ENCODE results near the gene HSD3B2. TPM values are rescaled to one million over a fixed set of nuclear protein-coding genes. Genes with fewer than 3 reads are reported as not detected.

The HSD3B2 gene
- total RNA-seq, 1 donor from 2014 or later: not detected

- Histone ChIP-seq H3K27me3 (ENCODE audit: control insufficient read depth, insufficient read depth, low read length) (no peaks in the 10 kb centered on the region), H3K4me3 (ENCODE audit: low read depth, low read length) (no peak overlapping the region), H3K36me3 (ENCODE audit: control insufficient read depth, insufficient read depth, low read length) (no peaks in the 10 kb centered on the region)
- TF ChIP-seq, protein P1, sequence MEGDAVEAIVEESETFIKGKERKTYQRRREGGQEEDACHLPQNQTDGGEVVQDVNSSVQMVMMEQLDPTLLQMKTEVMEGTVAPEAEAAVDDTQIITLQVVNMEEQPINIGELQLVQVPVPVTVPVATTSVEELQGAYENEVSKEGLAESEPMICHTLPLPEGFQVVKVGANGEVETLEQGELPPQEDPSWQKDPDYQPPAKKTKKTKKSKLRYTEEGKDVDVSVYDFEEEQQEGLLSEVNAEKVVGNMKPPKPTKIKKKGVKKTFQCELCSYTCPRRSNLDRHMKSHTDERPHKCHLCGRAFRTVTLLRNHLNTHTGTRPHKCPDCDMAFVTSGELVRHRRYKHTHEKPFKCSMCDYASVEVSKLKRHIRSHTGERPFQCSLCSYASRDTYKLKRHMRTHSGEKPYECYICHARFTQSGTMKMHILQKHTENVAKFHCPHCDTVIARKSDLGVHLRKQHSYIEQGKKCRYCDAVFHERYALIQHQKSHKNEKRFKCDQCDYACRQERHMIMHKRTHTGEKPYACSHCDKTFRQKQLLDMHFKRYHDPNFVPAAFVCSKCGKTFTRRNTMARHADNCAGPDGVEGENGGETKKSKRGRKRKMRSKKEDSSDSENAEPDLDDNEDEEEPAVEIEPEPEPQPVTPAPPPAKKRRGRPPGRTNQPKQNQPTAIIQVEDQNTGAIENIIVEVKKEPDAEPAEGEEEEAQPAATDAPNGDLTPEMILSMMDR (IDR thresholded peaks at IDR 0.05; ENCODE audit: insufficient read depth, low read length, poor library complexity, severe bottlenecking): peak; percentile 24
- DNase-seq (ENCODE audit: low read depth): no peak
Measured at GRCh38 chr1:119448127-119448511, 33.2 kb downstream of the HSD3B2 start.

DNA sequence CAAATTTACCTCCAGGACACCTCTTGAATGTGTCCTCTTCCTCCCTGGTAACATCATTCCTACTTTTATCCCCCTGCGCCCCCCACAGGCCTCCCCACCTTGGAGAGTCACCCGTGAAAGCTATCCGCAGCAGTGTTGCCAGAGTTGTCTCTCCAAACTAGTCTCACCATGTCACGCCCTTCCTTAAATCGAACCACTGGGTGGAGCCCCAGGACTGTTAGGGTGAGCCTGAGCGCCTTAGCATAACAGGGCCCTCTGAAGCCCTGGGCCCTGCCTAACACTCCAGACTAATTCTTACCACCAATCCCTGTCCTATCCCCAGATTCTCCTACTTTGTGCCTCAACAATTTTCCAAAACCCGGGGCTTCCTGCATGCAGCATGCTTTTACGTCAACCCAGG is 35.0 kb downstream of the HSD3B2 start:
- DNase-seq (ENCODE audit: low read depth): no peak
- H3K4me3 ChIP-seq (ENCODE audit: low read depth, low read length): no peak overlapping the region
- H3K36me3 ChIP-seq (ENCODE audit: control insufficient read depth, insufficient read depth, low read length): no peaks in the 10 kb centered on the region
- H3K27me3 ChIP-seq (ENCODE audit: control insufficient read depth, insufficient read depth, low read length): no peaks in the 10 kb centered on the region
- TF ChIP-seq, protein P1 (IDR thresholded peaks at IDR 0.05; ENCODE audit: insufficient read depth, low read length, poor library complexity, severe bottlenecking): no peak

DNA sequence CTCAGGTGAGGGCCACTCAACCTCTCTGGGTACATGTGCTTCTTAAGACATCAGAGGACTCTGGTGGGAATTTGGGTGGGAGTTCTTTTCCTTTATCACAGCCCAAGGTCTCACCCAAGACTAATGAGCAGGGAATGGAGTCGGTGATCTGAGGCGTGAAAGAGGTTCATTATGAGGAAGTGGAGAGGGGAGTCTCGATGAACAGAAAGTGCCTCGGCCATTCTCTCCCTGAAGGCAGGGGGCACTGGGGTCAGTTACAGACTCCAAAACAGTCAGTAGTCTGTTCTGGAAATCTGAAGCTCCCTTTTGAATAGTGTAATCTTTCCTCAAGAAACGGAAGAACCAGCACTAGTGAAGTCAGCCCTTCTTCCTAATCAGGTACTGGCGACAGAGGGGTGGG is 36.2 kb downstream of the HSD3B2 start:
- TF ChIP-seq, protein P1 (IDR thresholded peaks at IDR 0.05; ENCODE audit: insufficient read depth, low read length, poor library complexity, severe bottlenecking): no peak
- DNase-seq (ENCODE audit: low read depth): no peak
- Histone ChIP-seq H3K4me3 (ENCODE audit: low read depth, low read length) (no peak overlapping the region), H3K27me3 (ENCODE audit: control insufficient read depth, insufficient read depth, low read length) (no peaks in the 10 kb centered on the region), H3K36me3 (ENCODE audit: control insufficient read depth, insufficient read depth, low read length) (no peaks in the 10 kb centered on the region)

DNA sequence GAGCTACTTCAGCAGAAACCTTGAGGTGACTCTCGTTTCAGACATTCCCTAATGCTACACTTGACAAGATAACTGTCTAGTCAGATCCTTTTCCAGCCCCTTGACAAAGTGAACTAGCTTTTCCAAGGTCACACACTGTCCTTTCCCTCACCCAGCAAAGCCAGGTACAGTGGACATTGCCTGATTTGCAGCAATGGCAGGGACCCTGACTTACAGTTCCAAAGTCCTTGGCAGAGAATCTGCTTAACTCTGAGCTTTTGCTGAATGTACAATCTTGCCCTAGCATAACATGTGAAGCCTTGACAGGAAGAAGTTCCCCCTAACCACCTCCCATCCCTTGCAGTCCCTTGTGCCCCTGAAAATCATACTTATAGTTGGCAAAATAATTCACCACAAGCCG is 37.1 kb downstream of the HSD3B2 start:
- Histone ChIP-seq H3K4me3 (ENCODE audit: low read depth, low read length) (no peak overlapping the region), H3K36me3 (ENCODE audit: control insufficient read depth, insufficient read depth, low read length) (no peaks in the 10 kb centered on the region), H3K27me3 (ENCODE audit: control insufficient read depth, insufficient read depth, low read length) (no peaks in the 10 kb centered on the region)
- TF ChIP-seq, protein P1 (IDR thresholded peaks at IDR 0.05; ENCODE audit: insufficient read depth, low read length, poor library complexity, severe bottlenecking): no peak
- no peak for DNase-seq (ENCODE audit: low read depth)

DNA sequence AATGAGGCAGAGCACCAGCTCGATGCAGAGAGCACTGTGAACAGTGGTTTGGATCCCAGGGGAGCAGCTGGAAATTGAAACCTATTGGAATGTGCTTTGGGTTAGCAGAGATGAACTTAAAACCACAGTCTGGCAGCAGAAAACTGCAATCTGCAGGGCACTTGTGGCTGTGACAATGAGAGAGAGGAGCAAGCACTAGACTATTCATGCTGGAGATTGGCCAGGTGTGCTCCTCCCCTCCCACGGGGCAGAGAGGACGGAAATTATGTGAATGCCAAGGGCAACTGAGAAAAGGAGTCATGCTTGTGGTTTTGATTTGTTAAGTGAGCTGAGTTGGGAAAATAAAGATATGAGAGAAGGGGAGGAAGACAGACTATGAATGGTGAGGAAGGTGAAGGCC is 38.1 kb downstream of the HSD3B2 start:
- peak; percentile 32 for DNase-seq (ENCODE audit: low read depth)
- TF ChIP-seq, protein P1 (IDR thresholded peaks at IDR 0.05; ENCODE audit: insufficient read depth, low read length, poor library complexity, severe bottlenecking): no peak
- Histone ChIP-seq H3K4me3 (ENCODE audit: low read depth, low read length) (no peak overlapping the region), H3K27me3 (ENCODE audit: control insufficient read depth, insufficient read depth, low read length) (no peaks in the 10 kb centered on the region), H3K36me3 (ENCODE audit: control insufficient read depth, insufficient read depth, low read length) (no peaks in the 10 kb centered on the region)

- Histone ChIP-seq H3K36me3 (ENCODE audit: control insufficient read depth, insufficient read depth, low read length) (no peaks in the 10 kb centered on the region), H3K4me3 (ENCODE audit: low read depth, low read length) (no peak overlapping the region), H3K27me3 (ENCODE audit: control insufficient read depth, insufficient read depth, low read length) (no peaks in the 10 kb centered on the region)
- TF ChIP-seq, protein P1 (IDR thresholded peaks at IDR 0.05; ENCODE audit: insufficient read depth, low read length, poor library complexity, severe bottlenecking): no peak
- no peak for DNase-seq (ENCODE audit: low read depth)
Measured at GRCh38 chr1:119462964-119463363, 48.0 kb downstream of the HSD3B2 start.

Measured in kidney epithelial cell (primary cell).